Activated T-cell treated with anti-CD3 and anti-CD28 coated beads, Interleukin-2, amount 50 U/mL, for 24 hours (primary cell): ENCODE data around the gene COL4A1.

Source experiments
- DNase-seq: peaks from one replicate; pipeline ENCODE4 v3.0.0-alpha.2; 2020
- H3K27ac Mint-ChIP-seq: 2 replicates; pipeline ENCODE4 v1.8.0; 2020; ENCODE audit warnings: mild to moderate bottlenecking, mixed read lengths
- H3K27me3 Mint-ChIP-seq: 2 replicates; pipeline ENCODE4 v1.8.0; 2020; ENCODE audit warnings: mixed read lengths
- H3K36me3 Mint-ChIP-seq: 2 replicates; pipeline ENCODE4 v1.8.0; 2020; ENCODE audit warnings: low read depth, mixed read lengths
- H3K4me1 Mint-ChIP-seq: 2 replicates; pipeline ENCODE4 v1.8.0; 2020; ENCODE audit warnings: low read depth, mixed read lengths
- H3K4me3 Mint-ChIP-seq: 2 replicates; pipeline ENCODE4 v1.8.0; 2020; ENCODE audit warnings: mild to moderate bottlenecking, moderate library complexity, mixed read lengths
- H3K9me3 Mint-ChIP-seq: 2 replicates; pipeline ENCODE4 v1.8.0; 2020; ENCODE audit warnings: mixed read lengths

COL4A1 gene

GRCh38 chr13:110106726-110107125 lies 200.2 kb downstream of the COL4A1 start:
- Mint-ChIP-seq H3K27ac (no peak overlapping the region), H3K27me3 (no peaks in the 10 kb centered on the region), H3K4me1 (no peaks in the 10 kb centered on the region), H3K36me3 (no peaks in the 10 kb centered on the region), H3K4me3 (no peak overlapping the region), H3K9me3 (no peaks in the 10 kb centered on the region)
- no peak for DNase-seq

- no peaks in the 10 kb centered on the region for H3K36me3 Mint-ChIP-seq
- no peak for DNase-seq
- H3K27me3 Mint-ChIP-seq: no peaks in the 10 kb centered on the region
- no peak overlapping the region for H3K4me3 Mint-ChIP-seq
- no peak overlapping the region for H3K27ac Mint-ChIP-seq
- H3K4me1 Mint-ChIP-seq: no peaks in the 10 kb centered on the region
- peaks cover 6% of the 10 kb centered on the region for H3K9me3 Mint-ChIP-seq
Observed at GRCh38 chr13:110105136-110105535, 201.8 kb downstream of the COL4A1 start.

GRCh38 chr13:110103534-110103933 lies 203.4 kb downstream of the COL4A1 start:
- Mint-ChIP-seq H3K4me3 (no peak overlapping the region), H3K9me3 (peaks cover 10% of the 10 kb centered on the region), H3K27me3 (no peaks in the 10 kb centered on the region), H3K4me1 (no peaks in the 10 kb centered on the region), H3K36me3 (no peaks in the 10 kb centered on the region), H3K27ac (no peak overlapping the region)
- no peak for DNase-seq

- no peak overlapping the region for H3K27ac Mint-ChIP-seq
- no peak for DNase-seq
- H3K4me3 Mint-ChIP-seq: no peak overlapping the region
- no peaks in the 10 kb centered on the region for H3K27me3 Mint-ChIP-seq
- H3K36me3 Mint-ChIP-seq: no peaks in the 10 kb centered on the region
- no peaks in the 10 kb centered on the region for H3K4me1 Mint-ChIP-seq
- H3K9me3 Mint-ChIP-seq: peaks cover 11% of the 10 kb centered on the region
Observed at GRCh38 chr13:110103026-110103425, 203.9 kb downstream of the COL4A1 start.

GRCh38 chr13:110102053-110102452 lies 204.9 kb downstream of the COL4A1 start:
- no peak overlapping the region for H3K4me3 Mint-ChIP-seq
- no peak overlapping the region for H3K27ac Mint-ChIP-seq
- no peaks in the 10 kb centered on the region for H3K27me3 Mint-ChIP-seq
- DNase-seq: no peak
- H3K36me3 Mint-ChIP-seq: no peaks in the 10 kb centered on the region
- peaks cover 12% of the 10 kb centered on the region for H3K9me3 Mint-ChIP-seq
- no peaks in the 10 kb centered on the region for H3K4me1 Mint-ChIP-seq

GRCh38 chr13:110099922-110100321 lies 207.0 kb downstream of the COL4A1 start:
- no peaks in the 10 kb centered on the region for H3K36me3 Mint-ChIP-seq
- H3K4me3 Mint-ChIP-seq: no peak overlapping the region
- H3K27ac Mint-ChIP-seq: no peak overlapping the region
- peaks cover 12% of the 10 kb centered on the region for H3K9me3 Mint-ChIP-seq
- DNase-seq: no peak
- no peaks in the 10 kb centered on the region for H3K4me1 Mint-ChIP-seq
- no peaks in the 10 kb centered on the region for H3K27me3 Mint-ChIP-seq
